Neural crest cell (in vitro differentiated cells): Measurements from ENCODE around the gene KCNMA1. TPM values are rescaled to one million over a fixed set of nuclear protein-coding genes. Genes with fewer than 3 reads are reported as not detected.

Source experiments
- DNase-seq: peaks from one replicate; pipeline ENCODE4 v3.0.0; 2021; ENCODE audit warnings: low read depth, mixed read lengths, low spot score
- H3K27ac Mint-ChIP-seq: one replicate; pipeline ENCODE4 v1.8.0; 2021; ENCODE audit warnings: mild to moderate bottlenecking, mixed read lengths; ENCODE audit not compliant: unreplicated experiment
- H3K27me3 Mint-ChIP-seq: 2 replicates; pipeline ENCODE4 v1.8.0; 2021; ENCODE audit warnings: low read depth, mild to moderate bottlenecking, mixed read lengths
- H3K36me3 Mint-ChIP-seq: 2 replicates; pipeline ENCODE4 v1.8.0; 2021; ENCODE audit warnings: low read depth, mild to moderate bottlenecking, mixed read lengths
- H3K4me1 Mint-ChIP-seq: 2 replicates; pipeline ENCODE4 v1.8.0; 2021; ENCODE audit warnings: mixed read lengths
- H3K4me3 Mint-ChIP-seq: one replicate; pipeline ENCODE4 v1.8.0; 2021; ENCODE audit warnings: mild to moderate bottlenecking, mixed read lengths
- H3K9me3 Mint-ChIP-seq: 2 replicates; pipeline ENCODE4 v1.8.0; 2021; ENCODE audit warnings: mixed read lengths
- CTCF ChIP-seq: fragments of 200-600 bp; sonication (generic); conservative IDR thresholded peaks from 2 replicates; pipeline ENCODE4 v1.5.0; 2021; ENCODE audit warnings: antibody characterized with exemption, mild to moderate bottlenecking
- total RNA-seq: library from RNA; stranded (reverse); gene quantifications from 2 replicates; pipeline ENCODE4 v1.2.1, GENCODE V29; 2021

KCNMA1 gene
- total RNA-seq, 1 donor from 2014 or later: 1.7 TPM

DNA sequence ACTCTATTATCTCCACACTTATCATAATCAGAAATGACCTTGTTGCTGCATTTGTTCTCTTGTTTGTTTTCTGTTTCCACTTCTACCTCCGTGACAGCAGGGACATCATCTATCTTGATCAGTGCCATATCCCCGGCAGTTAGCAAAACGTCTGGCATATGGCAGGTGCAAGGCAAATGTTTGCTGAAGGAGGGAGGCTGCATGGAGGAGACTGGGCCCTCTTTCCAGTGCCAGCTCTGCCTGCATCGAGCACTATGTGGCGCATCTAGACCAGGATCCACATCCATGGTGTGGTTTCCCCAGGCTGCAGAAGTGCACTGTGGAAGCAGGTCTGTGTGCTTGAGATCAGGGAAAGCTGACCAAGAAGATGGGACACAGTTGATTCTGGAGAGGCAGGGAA lies 181.2 kb downstream of the KCNMA1 start:
- no peak for TF ChIP-seq CTCF
- no peaks in the 10 kb centered on the region for H3K27me3 Mint-ChIP-seq
- no peak for DNase-seq
- no peak overlapping the region for H3K4me3 Mint-ChIP-seq
- no peaks in the 10 kb centered on the region for H3K9me3 Mint-ChIP-seq
- no peak overlapping the region for H3K27ac Mint-ChIP-seq
- H3K4me1 Mint-ChIP-seq: no peaks in the 10 kb centered on the region
- H3K36me3 Mint-ChIP-seq: no peaks in the 10 kb centered on the region

DNA sequence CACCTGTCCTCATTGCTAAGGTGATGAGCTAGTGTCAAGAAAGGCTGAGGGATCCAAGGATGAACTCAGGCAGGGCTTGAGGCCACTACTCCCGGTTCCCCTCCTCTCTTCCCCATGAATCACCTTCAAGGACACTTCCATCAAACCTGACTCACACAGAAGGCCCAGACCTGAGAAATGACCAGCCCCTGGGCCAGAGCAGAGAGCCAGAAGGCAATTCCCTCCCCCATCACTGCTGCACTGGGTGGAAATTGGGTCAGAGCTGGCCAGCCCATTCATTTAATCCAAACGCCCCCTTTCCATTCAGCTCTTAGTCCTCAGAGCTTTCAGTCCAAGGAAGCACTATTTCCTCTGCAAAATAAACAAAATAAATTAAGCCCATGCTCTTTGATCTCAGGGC lies 182.0 kb downstream of the KCNMA1 start:
- no peaks in the 10 kb centered on the region for H3K9me3 Mint-ChIP-seq
- H3K36me3 Mint-ChIP-seq: no peaks in the 10 kb centered on the region
- DNase-seq: no peak
- peak overlapping the region; percentile 60 for H3K27ac Mint-ChIP-seq
- no peak overlapping the region for H3K4me3 Mint-ChIP-seq
- H3K27me3 Mint-ChIP-seq: no peaks in the 10 kb centered on the region
- no peak for TF ChIP-seq CTCF
- H3K4me1 Mint-ChIP-seq: no peaks in the 10 kb centered on the region

DNA sequence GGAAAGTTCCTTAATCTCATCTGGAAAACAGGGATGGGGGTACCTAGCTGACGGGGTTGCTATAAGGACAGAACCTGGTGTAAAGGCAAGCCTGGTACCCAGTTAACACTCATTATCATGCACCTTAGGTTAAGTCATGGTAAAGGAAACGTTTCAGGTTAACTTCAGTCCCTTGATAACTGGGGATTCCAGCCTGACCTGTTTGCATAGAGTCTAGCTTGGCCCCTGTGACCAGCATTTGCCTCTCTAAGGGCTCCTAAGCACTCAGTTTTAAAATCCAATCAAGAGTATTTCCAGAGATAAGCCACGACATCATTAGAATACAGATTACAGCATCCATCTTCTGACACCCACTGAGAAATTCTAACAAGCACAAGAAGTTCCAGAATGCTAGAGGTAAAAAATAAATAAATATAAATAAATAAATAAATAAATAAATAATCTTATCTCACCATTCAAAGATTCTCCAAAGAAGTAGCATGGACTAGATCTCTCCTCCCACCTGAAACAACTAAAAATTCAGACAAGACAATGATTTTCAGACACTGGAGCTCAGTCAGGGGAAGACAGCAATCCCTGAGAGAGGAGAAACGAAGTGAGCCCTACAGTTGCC lies 184.6 kb downstream of the KCNMA1 start:
- no peaks in the 10 kb centered on the region for H3K9me3 Mint-ChIP-seq
- H3K27me3 Mint-ChIP-seq: no peaks in the 10 kb centered on the region
- no peak for DNase-seq
- TF ChIP-seq CTCF: no peak
- H3K4me3 Mint-ChIP-seq: no peak overlapping the region
- peaks cover 3% of the 10 kb centered on the region for H3K4me1 Mint-ChIP-seq
- no peaks in the 10 kb centered on the region for H3K36me3 Mint-ChIP-seq
- H3K27ac Mint-ChIP-seq: no peak overlapping the region

DNA sequence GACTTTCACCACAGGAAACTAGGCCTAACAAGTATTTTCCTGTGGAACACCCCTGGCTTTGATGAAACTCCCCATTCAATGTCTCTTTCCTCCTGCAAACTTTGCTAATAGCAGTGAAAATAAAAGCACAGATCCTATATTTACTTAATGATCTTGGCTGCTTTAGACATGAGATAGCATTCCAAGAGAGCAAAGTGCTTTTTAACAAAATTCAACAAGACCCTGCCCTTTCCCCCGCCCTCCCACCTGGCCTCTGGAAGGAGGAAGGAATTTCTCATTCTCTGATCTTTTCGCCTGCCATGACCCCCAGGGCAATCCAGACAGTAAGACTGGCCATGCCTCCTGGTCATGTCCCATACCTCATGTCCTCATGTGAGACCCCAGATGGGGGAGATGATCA lies 185.7 kb downstream of the KCNMA1 start:
- H3K4me3 Mint-ChIP-seq: no peak overlapping the region
- TF ChIP-seq CTCF: no peak
- H3K27ac Mint-ChIP-seq: no peak overlapping the region
- H3K4me1 Mint-ChIP-seq: peaks cover 3% of the 10 kb centered on the region
- H3K27me3 Mint-ChIP-seq: no peaks in the 10 kb centered on the region
- no peaks in the 10 kb centered on the region for H3K36me3 Mint-ChIP-seq
- no peak for DNase-seq
- no peaks in the 10 kb centered on the region for H3K9me3 Mint-ChIP-seq

- H3K4me3 Mint-ChIP-seq: no peak overlapping the region
- no peak overlapping the region for H3K27ac Mint-ChIP-seq
- no peaks in the 10 kb centered on the region for H3K9me3 Mint-ChIP-seq
- H3K27me3 Mint-ChIP-seq: no peaks in the 10 kb centered on the region
- no peaks in the 10 kb centered on the region for H3K36me3 Mint-ChIP-seq
- DNase-seq: no peak
- H3K4me1 Mint-ChIP-seq: peaks cover 3% of the 10 kb centered on the region
- no peak for TF ChIP-seq CTCF
Measured at GRCh38 chr10:77448226-77448625, 189.4 kb downstream of the KCNMA1 start.
